Mesenchymal stem cell (in vitro differentiated cells and primary cell): ENCODE data around the gene TENM4.

Experiments used
- DNase-seq: peaks from one replicate; pipeline ENCODE4 v3.0.0-alpha.2; 2013
- H2AFZ ChIP-seq: one replicate; pipeline ENCODE4 v1.6.1; 2013; ENCODE audit warnings: low read depth, mild to moderate bottlenecking, control low read depth, inconsistent platforms, low read length, moderate library complexity
- H2AK5ac ChIP-seq: 2 replicates; pipeline ENCODE4 v1.6.1; 2013; ENCODE audit warnings: low read length, moderate library complexity, mild to moderate bottlenecking, inconsistent platforms; ENCODE audit not compliant: severe bottlenecking
- H2BK120ac ChIP-seq: one replicate; pipeline ENCODE4 v1.6.1; 2013; ENCODE audit warnings: low read depth, mild to moderate bottlenecking, inconsistent platforms, low read length, moderate library complexity
- H2BK12ac ChIP-seq, 2 experiments: one replicate each; pipeline ENCODE4 v1.6.1; 2013; ENCODE audit warnings: inconsistent platforms in 2 of 2, low read length in 2 of 2, mild to moderate bottlenecking in 2 of 2, moderate library complexity in 2 of 2, control low read depth in 1 of 2
- H2BK15ac ChIP-seq: one replicate; pipeline ENCODE4 v1.6.1; 2013; ENCODE audit warnings: mild to moderate bottlenecking, low read depth, inconsistent platforms; ENCODE audit not compliant: poor library complexity, severe bottlenecking
- H2BK5ac ChIP-seq: 2 replicates; pipeline ENCODE4 v1.6.1; 2013; ENCODE audit warnings: low read depth, mild to moderate bottlenecking, low read length, control low read depth, inconsistent platforms; ENCODE audit not compliant: poor library complexity, severe bottlenecking
- H3K14ac ChIP-seq, 2 experiments: one replicate each; pipeline ENCODE4 v1.6.1; 2013; ENCODE audit warnings: inconsistent platforms in 2 of 2, low read length in 2 of 2, control low read depth in 1 of 2, mild to moderate bottlenecking in 1 of 2, moderate library complexity in 1 of 2
- H3K18ac ChIP-seq, 2 experiments: one replicate each; pipeline ENCODE4 v1.6.1; 2013; ENCODE audit warnings: inconsistent platforms in 2 of 2, low read length in 2 of 2, control low read depth in 1 of 2, low read depth in 1 of 2, mild to moderate bottlenecking in 1 of 2
- H3K23ac ChIP-seq, 2 experiments: one replicate each; pipeline ENCODE4 v1.6.1; 2013; ENCODE audit warnings: inconsistent platforms in 2 of 2, low read length in 2 of 2, mild to moderate bottlenecking in 2 of 2, moderate library complexity in 2 of 2, control low read depth in 1 of 2
- H3K27ac ChIP-seq: 2 replicates; pipeline ENCODE4 v1.5.1; 2013; ENCODE audit warnings: mild to moderate bottlenecking, moderate library complexity, low read length, control low read depth, inconsistent platforms; ENCODE audit not compliant: poor library complexity, severe bottlenecking
- H3K27me3 ChIP-seq, 2 experiments: 2 replicates each; pipeline versions ENCODE4 v1.6.1 to v1.7.0; 2013; ENCODE audit warnings: low read length in 2 of 2, mild to moderate bottlenecking in 2 of 2, moderate library complexity in 2 of 2, control low read depth in 1 of 2, inconsistent platforms in 1 of 2; ENCODE audit not compliant: control insufficient read depth in 1 of 2, insufficient read depth in 1 of 2
- H3K36me3 ChIP-seq, 2 experiments: 2 replicates each; pipeline versions ENCODE4 v1.6.1 to v1.7.0; 2013; ENCODE audit warnings: low read length in 2 of 2, control low read depth in 1 of 2, inconsistent platforms in 1 of 2, low read depth in 1 of 2, mild to moderate bottlenecking in 1 of 2; ENCODE audit not compliant: insufficient read depth in 2 of 2, control insufficient read depth in 1 of 2
- H3K4ac ChIP-seq, 2 experiments: one replicate each; pipeline ENCODE4 v1.6.1; 2013; ENCODE audit warnings: inconsistent platforms in 2 of 2, low read length in 2 of 2, mild to moderate bottlenecking in 2 of 2, moderate library complexity in 2 of 2, control low read depth in 1 of 2, low read depth in 1 of 2
- H3K4me1 ChIP-seq: 2 replicates; pipeline ENCODE4 v1.6.1; 2013; ENCODE audit warnings: low read depth, low read length, control low read depth; ENCODE audit not compliant: control insufficient read depth, insufficient read depth
- H3K4me2 ChIP-seq: 2 replicates; pipeline ENCODE4 v1.6.1; 2013; ENCODE audit warnings: low read length, mild to moderate bottlenecking, inconsistent platforms; ENCODE audit not compliant: poor library complexity, severe bottlenecking
- H3K4me3 ChIP-seq, 2 experiments: 2 replicates each; pipeline versions ENCODE4 v1.5.1 to v1.7.0; 2013; ENCODE audit warnings: low read length in 2 of 2, mild to moderate bottlenecking in 2 of 2, control low read depth in 1 of 2, low read depth in 1 of 2; ENCODE audit not compliant: insufficient read depth in 1 of 2
- H3K79me1 ChIP-seq: replicated peaks from 2 replicates; pipeline ENCODE4 v1.6.1; 2013; ENCODE audit warnings: mild to moderate bottlenecking, control low read depth, low read length, inconsistent platforms; ENCODE audit not compliant: poor library complexity, severe bottlenecking
- H3K9ac ChIP-seq: 2 replicates; pipeline ENCODE4 v1.7.0; 2013; ENCODE audit warnings: mild to moderate bottlenecking, low read length, moderate library complexity
- H3K9me3 ChIP-seq: 2 replicates; pipeline ENCODE4 v1.7.0; 2013; ENCODE audit warnings: mild to moderate bottlenecking, low read length; ENCODE audit not compliant: control insufficient read depth
- H4K8ac ChIP-seq: one replicate; pipeline ENCODE4 v1.6.1; 2013; ENCODE audit warnings: inconsistent platforms, mild to moderate bottlenecking, low read length, moderate library complexity
- H4K91ac ChIP-seq: one replicate; pipeline ENCODE4 v1.6.1; 2013; ENCODE audit warnings: mild to moderate bottlenecking, low read length, inconsistent platforms
- WGBS: methylation state at CpG from one replicate; pipeline ENCODE4 v1.1.7; 2013; ENCODE audit warnings: mixed read lengths; 5-methylcytosine and 5-hydroxymethylcytosine counted together

The TENM4 gene

DNA sequence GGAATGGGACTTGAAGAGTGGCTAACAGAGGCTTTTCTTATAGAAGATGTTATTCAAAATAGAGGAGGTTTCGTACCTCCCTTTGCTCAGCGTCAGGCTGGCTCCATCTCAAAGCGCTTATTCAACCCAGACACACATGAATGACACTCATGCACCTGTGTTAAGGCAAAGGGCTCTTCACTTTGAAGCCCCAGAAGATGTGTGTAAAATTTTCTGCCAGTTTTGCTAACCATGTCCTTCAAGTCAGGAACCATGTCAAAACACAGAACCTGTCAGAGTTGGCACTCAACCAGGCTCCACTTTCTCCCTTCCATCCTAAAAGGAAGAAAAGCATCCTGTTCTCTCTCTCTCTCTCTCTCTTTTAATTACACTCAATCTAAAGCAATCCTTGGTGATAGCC, 513.3 kb downstream of the TENM4 start:
- Histone ChIP-seq H3K9ac (no peak overlapping the region), H3K79me1 (no peaks in the 10 kb centered on the region), H3K9me3 (no peaks in the 10 kb centered on the region), H2BK120ac (no peak overlapping the region), H3K27ac (no peak overlapping the region), H3K14ac (no peak overlapping the region), H2BK5ac (no peak overlapping the region), H3K23ac (no peak overlapping the region), H3K27me3 (peaks cover 0 to 15% of the 10 kb centered on the region in 2 experiments), H2AK5ac (no peak overlapping the region), H2AFZ (no peak overlapping the region), H3K4me3 (no peak overlapping the region), H3K4ac (no peak overlapping the region), H4K8ac (no peak overlapping the region), H4K91ac (no peak overlapping the region), H3K4me2 (no peak overlapping the region), H2BK12ac (no peak overlapping the region), H3K36me3 (no peaks in the 10 kb centered on the region), H2BK15ac (no peak overlapping the region), H3K4me1 (no peaks in the 10 kb centered on the region), H3K18ac (no peak overlapping the region)
- WGBS, result 84% methylated on average over 3 of the region's 3 CpGs
- no peak for DNase-seq

DNA sequence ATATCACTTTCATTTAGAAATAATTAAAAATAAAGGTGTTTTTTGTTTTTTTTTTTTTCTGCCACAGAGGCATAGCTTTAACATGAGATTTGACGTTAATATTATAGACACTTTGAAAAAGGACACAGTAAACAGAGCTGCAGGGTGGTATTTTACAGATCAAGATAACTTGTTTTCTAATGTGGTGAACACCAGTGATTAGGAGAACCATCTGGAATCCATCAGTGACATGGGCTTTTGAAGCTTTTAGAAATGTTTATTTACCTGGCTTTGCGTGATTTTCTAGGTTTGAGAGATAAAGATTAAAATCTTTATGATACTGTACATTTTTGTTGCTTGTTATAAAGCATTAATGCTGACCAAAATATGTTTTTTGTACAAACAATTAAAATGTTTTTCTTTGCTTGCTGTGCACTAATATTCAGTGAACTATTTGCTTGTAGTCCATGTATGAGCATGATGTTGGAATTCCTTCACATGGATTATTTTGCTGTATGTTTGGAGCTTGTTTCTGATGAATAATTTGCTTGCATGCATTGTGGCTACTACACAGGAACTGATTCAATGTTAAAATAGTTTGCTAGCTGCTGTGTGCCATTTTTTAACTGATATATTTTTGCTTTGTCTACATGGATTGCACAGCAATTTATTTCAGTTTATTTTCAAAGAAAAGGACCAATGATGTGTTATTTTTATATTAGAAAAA, 514.0 kb downstream of the TENM4 start:
- H3K23ac ChIP-seq, result no peak overlapping the region
- no peak overlapping the region for H3K27ac ChIP-seq

DNA sequence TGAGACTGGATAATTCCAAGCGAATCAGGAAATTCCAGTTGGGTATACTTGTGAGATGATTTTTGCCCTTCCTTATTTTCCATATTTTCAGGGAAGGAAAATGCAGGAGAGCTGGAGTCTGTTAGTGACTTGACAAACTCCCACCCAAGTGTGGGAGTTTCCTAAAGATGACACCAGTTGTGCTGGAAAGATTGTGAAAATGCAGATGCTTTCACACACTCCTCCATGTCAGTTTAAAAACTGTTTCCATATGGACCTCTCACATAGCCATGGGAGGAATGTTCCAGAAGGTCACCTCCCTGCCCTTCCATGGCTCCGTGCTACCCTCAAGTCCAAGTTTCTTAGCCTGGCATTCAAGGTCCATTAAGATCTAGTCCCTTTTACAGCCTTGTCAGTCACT, 515.4 kb downstream of the TENM4 start:
- Histone ChIP-seq H2BK15ac (no peak overlapping the region), H3K4me1 (no peaks in the 10 kb centered on the region), H2BK12ac (no peak overlapping the region), H2BK5ac (no peak overlapping the region), H3K27me3 (peaks cover 0 to 23% of the 10 kb centered on the region in 2 experiments), H4K8ac (peak overlapping the region; percentile 42), H3K36me3 (no peaks in the 10 kb centered on the region), H2AK5ac (no peak overlapping the region), H3K27ac (no peak overlapping the region), H3K9me3 (no peaks in the 10 kb centered on the region), H3K9ac (no peak overlapping the region), H3K79me1 (no peaks in the 10 kb centered on the region), H4K91ac (no peak overlapping the region), H3K23ac (no peak overlapping the region), H3K14ac (no peak overlapping the region), H3K4ac (no peak overlapping the region), H3K4me3 (no peak overlapping the region), H2AFZ (no peak overlapping the region), H3K18ac (no peak overlapping the region), H2BK120ac (no peak overlapping the region), H3K4me2 (no peak overlapping the region)
- no peak for DNase-seq
- 72% methylated on average over 2 of the region's 2 CpGs for WGBS

More for the DNA sequence above, 514.0 kb downstream of the TENM4 start:
- no peak overlapping the region for H2BK12ac ChIP-seq
- no peak for DNase-seq
- no peak overlapping the region for H4K91ac ChIP-seq
- no peak overlapping the region for H3K9ac ChIP-seq
- H3K4me1 ChIP-seq, result no peaks in the 10 kb centered on the region
- H3K4ac ChIP-seq, result no peak overlapping the region
- H2BK5ac ChIP-seq, result no peak overlapping the region
- no peaks in the 10 kb centered on the region for H3K79me1 ChIP-seq
- no peak overlapping the region for H3K4me2 ChIP-seq
- H3K4me3 ChIP-seq, result no peak overlapping the region
- no peak overlapping the region for H3K18ac ChIP-seq
- H2AFZ ChIP-seq, result no peak overlapping the region
- H3K9me3 ChIP-seq, result no peaks in the 10 kb centered on the region
- no peak overlapping the region for H2BK120ac ChIP-seq
- peaks cover 0 to 17% of the 10 kb centered on the region in 2 experiments for H3K27me3 ChIP-seq
- 31% methylated on average over 2 of the region's 2 CpGs for WGBS
- H3K36me3 ChIP-seq, result no peaks in the 10 kb centered on the region
- H2BK15ac ChIP-seq, result no peak overlapping the region
- H3K14ac ChIP-seq, result no peak overlapping the region
- H2AK5ac ChIP-seq, result no peak overlapping the region
- no peak overlapping the region for H4K8ac ChIP-seq

DNA sequence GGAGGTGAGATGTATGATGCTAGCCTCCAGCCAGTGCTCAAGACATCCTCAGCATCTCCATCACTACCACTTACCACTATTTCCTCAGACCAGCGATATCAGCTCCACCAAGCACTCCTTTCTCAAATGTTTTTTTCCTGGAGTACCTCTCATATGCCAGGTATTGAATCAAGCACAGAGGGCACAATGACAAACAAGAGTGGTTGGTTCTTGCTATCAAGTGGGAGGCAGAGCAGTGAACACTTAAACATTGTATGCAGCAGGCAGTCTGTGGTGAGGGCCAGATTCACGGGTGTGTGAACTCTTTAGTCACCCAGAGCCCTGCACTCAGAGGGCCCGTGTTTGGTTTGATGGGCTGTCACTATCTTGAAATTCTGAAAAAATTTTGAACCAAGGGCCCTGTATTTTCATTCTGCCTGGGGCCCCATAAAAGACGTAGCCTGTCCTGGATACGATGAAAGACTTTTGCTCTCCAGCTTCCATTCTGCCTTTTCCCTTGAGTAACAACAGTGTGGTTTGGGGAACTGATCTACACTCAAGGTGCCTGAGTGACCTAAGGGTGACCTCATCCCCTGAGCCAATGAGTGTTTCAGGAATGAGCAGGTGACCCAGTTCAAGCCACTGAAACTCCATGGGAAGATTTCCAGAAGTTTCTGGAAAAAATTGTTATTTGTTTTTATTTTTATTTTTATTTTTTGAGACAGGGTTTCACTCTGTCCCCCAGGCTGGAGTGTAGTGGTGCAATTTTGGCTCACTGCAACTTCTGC, 517.8 kb downstream of the TENM4 start:
- H3K4me3 ChIP-seq, result no peak overlapping the region
- no peak overlapping the region for H2AK5ac ChIP-seq
- no peak overlapping the region for H3K9ac ChIP-seq
- H3K23ac ChIP-seq, result no peak overlapping the region
- H4K8ac ChIP-seq, result no peak overlapping the region
- no peak overlapping the region for H2BK12ac ChIP-seq
- no peak overlapping the region for H3K4me2 ChIP-seq
- DNase-seq, result no peak
- H3K27me3 ChIP-seq, result peaks cover 0 to 18% of the 10 kb centered on the region in 2 experiments
- H2BK5ac ChIP-seq, result no peak overlapping the region
- H3K27ac ChIP-seq, result no peak overlapping the region
- no peak overlapping the region for H3K4ac ChIP-seq
- H4K91ac ChIP-seq, result no peak overlapping the region
- no peak overlapping the region for H3K18ac ChIP-seq
- no peak overlapping the region for H2AFZ ChIP-seq
- H3K9me3 ChIP-seq, result no peaks in the 10 kb centered on the region
- no peaks in the 10 kb centered on the region for H3K4me1 ChIP-seq
- H3K79me1 ChIP-seq, result no peaks in the 10 kb centered on the region
- H2BK120ac ChIP-seq, result no peak overlapping the region
- no peak overlapping the region for H2BK15ac ChIP-seq
- 94% methylated on average over 5 of the region's 5 CpGs for WGBS
- no peaks in the 10 kb centered on the region for H3K36me3 ChIP-seq
- H3K14ac ChIP-seq, result no peak overlapping the region
